Measurements from ENCODE around the gene DUSP2. TPM values are rescaled to one million over a fixed set of nuclear protein-coding genes. Genes with fewer than 3 reads are reported as not detected.

DUSP2 gene
- total and polyA plus RNA-seq, 10 of the 15 experiments (the other 5 are each of a cell fraction or from before 2014, with no cell fraction given), result 9.7 to 212 (median 57.2) TPM

GRCh38 chr2:96148410-96149217, 3.4 kb upstream of the DUSP2 start (continued):
- TF ChIP-seq CBX3 (IDR thresholded peaks at IDR 0.05; ENCODE audit: borderline replicate concordance, low read depth) (no peak), BCL3 (IDR thresholded peaks at IDR 0.05; ENCODE audit: borderline replicate concordance, insufficient read depth, low read depth, low read length, poor library complexity, severe bottlenecking) (peak; percentile 66), USF1 (IDR thresholded peaks at IDR 0.05; ENCODE audit: borderline replicate concordance, extremely low read length, insufficient read depth, low read depth, low read length) (no peak), ZNF687 (IDR thresholded peaks at IDR 0.05) (peak; percentile 94), FOS (IDR thresholded peaks at IDR 0.05; ENCODE audit: borderline replicate concordance, extremely low read depth, insufficient read length) (no peak), E2F8 (IDR thresholded peaks at IDR 0.05; ENCODE audit: low read depth, partially characterized antibody) (peak; percentile 40), ZNF274 (IDR thresholded peaks at IDR 0.05; ENCODE audit: insufficient read depth, insufficient read length) (no peak), CTCF (IDR thresholded peaks at IDR 0.05 in 2 of 3, conservative IDR thresholded peaks at IDR 0.05 in 1 of 3; ENCODE audit: control insufficient read depth in 2 of 3, extremely low read depth in 1 of 3, insufficient read depth in 1 of 3, low read depth in 3 of 3, low read length in 3 of 3) (no peak), ZBTB33 (IDR thresholded peaks at IDR 0.05) (no peak), ZBED1 (IDR thresholded peaks at IDR 0.05; ENCODE audit: borderline replicate concordance) (no peak), RCOR1 (conservative IDR thresholded peaks at IDR 0.05; ENCODE audit: low read depth, low read length) (no peak), HCFC1 (IDR thresholded peaks at IDR 0.05; ENCODE audit: low read length) (no peak), BRCA1 (IDR thresholded peaks at IDR 0.05; ENCODE audit: low read depth, low read length) (no peak), CREB1 (IDR thresholded peaks at IDR 0.05; ENCODE audit: low read depth) (no peak), SUZ12 (IDR thresholded peaks at IDR 0.05; ENCODE audit: unreplicated experiment) (no peak)

Measured in GM12878 (cell line).